PC-9 (cell line): ENCODE data around the gene CENPP. TPM values are rescaled to one million over a fixed set of nuclear protein-coding genes. Genes with fewer than 3 reads are reported as not detected.
A peak's percentile ranks its signal among the peaks of the same experiment; 100 is the strongest.

Source experiments
- BruUV-seq: library from RNA; stranded (reverse); fragments of 400-500 nt; replicated peaks from 2 replicates; lab custom pipeline; 2021; lab: Mats Ljungman, UMichigan
- CTCF ChIA-PET: fragments of 300-600 bp; sonication (Branson Sonifier 250); formaldehyde crosslinking; loops from one replicate; lab custom pipeline; 2022; ENCODE audit warnings: antibody characterized with exemption; lab: Charles Lee
- POLR2A ChIA-PET: fragments of 300-600 bp; sonication (Branson Sonifier 250); formaldehyde crosslinking; loops from one replicate; lab custom pipeline; 2022; ENCODE audit warnings: antibody characterized with exemption; ENCODE audit not compliant: unreplicated experiment; lab: Charles Lee
- DNase-seq, 2 experiments: peaks; one replicate each; pipeline versions ENCODE4 v3.0.0 to v3.0.0-alpha.2; 2015 to 2022; ENCODE audit warnings: mixed read lengths in 1 of 2
- H2AFZ ChIP-seq: fragments of 200-600 bp; sonication (generic); 2 replicates; pipeline ENCODE4 v1.8.1; 2017; ENCODE audit warnings: antibody characterized with exemption
- H3F3A ChIP-seq: fragments of 200-600 bp; sonication (generic); 2 replicates; pipeline ENCODE4 v1.8.1; 2017; ENCODE audit warnings: antibody characterized with exemption, mild to moderate bottlenecking, low read depth; ENCODE audit not compliant: insufficient read depth
- H3K27ac ChIP-seq: fragments of 200-600 bp; sonication (generic); 2 replicates; pipeline ENCODE4 v1.6.1; 2016; ENCODE audit warnings: mixed run types
- H3K27me3 ChIP-seq: fragments of 200-600 bp; sonication (generic); 2 replicates; pipeline ENCODE4 v1.6.1; 2016; ENCODE audit warnings: low read depth, mixed run types; ENCODE audit not compliant: insufficient read depth
- H3K36me3 ChIP-seq: fragments of 200-600 bp; sonication (generic); 2 replicates; pipeline ENCODE4 v1.6.1; 2016; ENCODE audit warnings: low read depth, mixed run types
- H3K4me1 ChIP-seq: fragments of 200-600 bp; sonication (generic); replicated peaks from 2 replicates; pipeline ENCODE4 v1.6.1; 2016; ENCODE audit warnings: mixed run types; ENCODE audit not compliant: insufficient read depth
- H3K4me2 ChIP-seq: fragments of 200-600 bp; sonication (generic); 2 replicates; pipeline ENCODE4 v1.6.1; 2017; ENCODE audit warnings: mixed run types
- H3K4me3 ChIP-seq: fragments of 200-600 bp; sonication (generic); 2 replicates; pipeline ENCODE4 v1.6.1; 2016; ENCODE audit warnings: mixed run types
- H3K79me2 ChIP-seq: fragments of 200-600 bp; sonication (generic); 2 replicates; pipeline ENCODE4 v1.6.1; 2017; ENCODE audit warnings: low read depth, mixed run types
- H3K9me2 ChIP-seq: fragments of 200-600 bp; sonication (generic); 2 replicates; pipeline ENCODE4 v1.8.1; 2017; ENCODE audit warnings: mild to moderate bottlenecking; ENCODE audit not compliant: insufficient read depth
- H3K9me3 ChIP-seq: fragments of 200-600 bp; sonication (generic); 2 replicates; pipeline ENCODE4 v1.8.1; 2016; ENCODE audit warnings: low read depth; ENCODE audit not compliant: insufficient read depth
- H4K20me1 ChIP-seq: fragments of 200-600 bp; sonication (generic); 2 replicates; pipeline ENCODE4 v1.8.1; 2017; ENCODE audit not compliant: insufficient read depth
- CTCF ChIP-seq: fragments of 200-600 bp; sonication (generic); conservative IDR thresholded peaks from 2 replicates; pipeline ENCODE4 v1.6.1; 2017; ENCODE audit warnings: mixed run types, antibody characterized with exemption, mild to moderate bottlenecking, moderate library complexity
- EZH2 ChIP-seq: fragments of 200-600 bp; sonication (generic); IDR thresholded peaks from 2 replicates; pipeline ENCODE4 v1.8.0; 2017; ENCODE audit warnings: antibody characterized with exemption, low read depth
- intact Hi-C: fragments of 100-400 bp; cut with micrococcal nuclease; formaldehyde crosslinking; loops from one replicate; pipeline ENCODE4 v1.10.0; 2022; ENCODE audit not compliant: unreplicated experiment
- total RNA-seq: library from RNA; stranded (reverse); gene quantifications from 2 replicates; pipeline ENCODE4 v1.2.3, GENCODE V29; 2021

Gene CENPP
- total RNA-seq, 1 experiment from 2014 or later, result 10.0 TPM

GRCh38 chr9:92650839-92651621 is 325.3 kb downstream of the CENPP start:
- H3K4me1 ChIP-seq, result no peaks in the 10 kb centered on the region
- TF ChIP-seq CTCF, result no peak
- no peak for TF ChIP-seq EZH2
- H3K27ac ChIP-seq, result no peak overlapping the region
- peaks cover 5% of the 10 kb centered on the region for H3K36me3 ChIP-seq
- no peak overlapping the region for H3K4me3 ChIP-seq
- POLR2A ChIA-PET, result no interaction called here
- H3K27me3 ChIP-seq, result no peaks in the 10 kb centered on the region
- no TSS peak for BruUV-seq
- no peaks in the 10 kb centered on the region for H3F3A ChIP-seq
- intact Hi-C loops, result no loop called here
- no peaks in the 10 kb centered on the region for H3K9me3 ChIP-seq
- no peak for DNase-seq
- H3K79me2 ChIP-seq, result no peaks in the 10 kb centered on the region
- CTCF ChIA-PET, result no interaction called here
- H2AFZ ChIP-seq, result no peak overlapping the region
- H3K4me2 ChIP-seq, result no peak overlapping the region
- H3K9me2 ChIP-seq, result no peaks in the 10 kb centered on the region
- 0 out of 2 replicates have a peak, but pooled peaks cover 11% of the 10 kb centered on the region for H4K20me1 ChIP-seq

GRCh38 chr9:92652461-92652860 is 326.7 kb downstream of the CENPP start:
- no peaks in the 10 kb centered on the region for H3K79me2 ChIP-seq
- H2AFZ ChIP-seq, result no peak overlapping the region
- BruUV-seq, result no TSS peak
- H3K9me2 ChIP-seq, result no peaks in the 10 kb centered on the region
- intact Hi-C loops, result no loop called here
- ChIA-PET CTCF (no interaction called here), POLR2A (interaction anchor here (0.6 kb wide), 1 partner anchor 888 kb away, joined by 4 read pairs; no protein-coding TSS in a partner anchor)
- no peaks in the 10 kb centered on the region for H3K9me3 ChIP-seq
- no peak overlapping the region for H3K4me2 ChIP-seq
- H4K20me1 ChIP-seq, result 0 out of 2 replicates have a peak, but pooled peaks cover 6% of the 10 kb centered on the region
- no peak for DNase-seq
- H3K27me3 ChIP-seq, result no peaks in the 10 kb centered on the region
- H3K4me3 ChIP-seq, result no peak overlapping the region
- H3F3A ChIP-seq, result no peaks in the 10 kb centered on the region
- H3K4me1 ChIP-seq, result no peaks in the 10 kb centered on the region
- H3K36me3 ChIP-seq, result no peaks in the 10 kb centered on the region; the same call in 1 of the 2 replicates
- H3K27ac ChIP-seq, result no peak overlapping the region
- no peak for TF ChIP-seq CTCF
- TF ChIP-seq EZH2, result no peak

GRCh38 chr9:92654481-92655301 is 328.9 kb downstream of the CENPP start:
- Histone ChIP-seq H4K20me1 (peaks cover 6% of the 10 kb centered on the region; the same call in 1 of the 2 replicates), H3K36me3 (peaks cover 10% of the 10 kb centered on the region; the same call in 1 of the 2 replicates), H3K4me2 (no peak overlapping the region), H3K27me3 (no peaks in the 10 kb centered on the region), H3K9me3 (no peaks in the 10 kb centered on the region), H2AFZ (no peak overlapping the region), H3K4me1 (no peaks in the 10 kb centered on the region), H3K79me2 (peaks cover 7% of the 10 kb centered on the region; the same call in 1 of the 2 replicates), H3K27ac (no peak overlapping the region), H3K9me2 (no peaks in the 10 kb centered on the region), H3F3A (no peaks in the 10 kb centered on the region), H3K4me3 (no peak overlapping the region)
- POLR2A ChIA-PET, result interaction anchor here (0.6 kb wide), 1 partner anchor 267 kb away, joined by 4 read pairs; no protein-coding TSS in a partner anchor
- CTCF ChIA-PET, result no interaction called here
- no peak for TF ChIP-seq EZH2
- TF ChIP-seq CTCF, result no peak
- DNase-seq, result peak in 1 of 2 experiments; percentile 5
- no TSS peak for BruUV-seq
- intact Hi-C loops, result no loop called here
